ENCODE data around the gene AATF.

The AATF gene

GRCh38 chr17:37084372-37084771, 135.6 kb downstream of the AATF start:
- DNase-seq, result no peak

- no peak for DNase-seq
Measured at GRCh38 chr17:37086334-37086733, 137.6 kb downstream of the AATF start.

DNA sequence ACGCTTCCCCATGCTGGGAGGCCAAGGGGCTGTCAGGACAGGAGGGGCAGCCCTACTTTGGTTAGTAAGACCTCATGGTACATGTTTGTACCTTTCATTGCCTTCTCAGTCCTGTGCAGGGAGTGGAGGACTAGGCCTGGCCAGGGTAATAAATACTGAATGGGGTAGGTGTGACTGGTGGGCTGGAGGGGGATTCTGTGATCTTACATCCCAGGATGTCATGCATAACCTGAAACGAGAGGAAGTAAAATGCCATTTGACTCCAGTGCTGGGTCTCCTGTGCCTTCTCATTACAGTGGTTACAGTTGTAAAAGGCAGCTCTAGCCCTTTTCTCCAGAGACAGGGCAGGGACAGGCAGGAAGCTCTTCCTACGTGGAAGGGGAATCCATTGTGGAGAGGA, 138.2 kb downstream of the AATF start:
- DNase-seq, result no peak

DNA sequence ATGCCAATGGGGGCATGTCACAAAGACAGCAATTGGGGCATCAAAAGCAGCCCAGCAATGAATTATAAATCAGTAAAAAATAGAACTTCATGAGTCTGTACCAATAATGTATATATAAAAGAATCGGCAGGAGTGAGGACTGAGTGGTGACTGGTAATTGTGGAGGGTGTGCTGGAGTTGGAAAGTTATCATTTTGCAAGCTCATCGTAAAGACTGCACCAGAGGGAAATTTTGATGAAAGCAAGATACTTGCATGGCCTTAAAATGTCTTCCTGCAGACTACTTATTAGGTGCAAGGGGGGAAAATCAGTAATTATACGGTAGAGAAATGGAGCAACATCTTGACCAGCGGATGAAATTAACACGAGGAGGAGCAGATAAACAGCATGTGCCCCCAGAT, 138.9 kb downstream of the AATF start:
- no peak for DNase-seq

DNA sequence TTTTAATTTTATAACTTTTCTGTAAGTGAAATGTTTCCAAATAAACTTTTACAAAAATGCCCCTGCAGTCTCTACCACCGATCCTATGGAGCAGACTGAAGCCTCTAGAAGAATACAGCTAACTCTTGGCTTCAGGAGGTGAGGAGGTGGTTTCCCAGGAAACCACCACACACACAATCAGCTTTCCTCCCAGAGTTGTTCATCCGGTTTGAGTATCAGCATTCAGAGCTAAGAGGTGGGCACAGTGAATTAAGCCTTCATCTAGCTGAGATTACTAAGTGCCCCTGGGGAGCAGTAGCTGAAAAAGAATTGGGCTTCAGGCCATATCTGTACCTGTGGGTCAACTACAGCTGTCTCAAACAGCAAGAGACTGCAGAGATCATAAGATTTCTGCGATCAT, 139.7 kb downstream of the AATF start:
- no peak for DNase-seq

DNA sequence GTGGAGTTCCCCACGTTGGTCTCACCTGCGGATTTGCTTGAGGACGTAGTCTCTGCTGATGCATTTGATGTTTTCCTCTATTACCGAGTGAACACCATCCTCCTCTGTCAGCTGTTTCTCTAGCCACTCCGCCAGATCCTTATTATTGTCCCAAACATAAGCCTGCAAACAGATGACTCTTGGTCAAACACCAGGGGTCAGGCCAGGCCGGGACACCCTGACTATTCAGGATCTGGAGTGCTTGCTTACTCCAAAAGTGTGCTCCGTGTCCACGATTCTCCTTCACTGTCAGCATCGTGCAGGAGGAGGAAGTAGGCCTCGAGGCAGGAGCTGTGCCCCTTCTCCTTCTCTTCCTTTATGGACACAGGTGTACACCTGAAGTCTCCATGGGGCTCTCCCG, 140.2 kb downstream of the AATF start:
- DNase-seq, result no peak

DNA sequence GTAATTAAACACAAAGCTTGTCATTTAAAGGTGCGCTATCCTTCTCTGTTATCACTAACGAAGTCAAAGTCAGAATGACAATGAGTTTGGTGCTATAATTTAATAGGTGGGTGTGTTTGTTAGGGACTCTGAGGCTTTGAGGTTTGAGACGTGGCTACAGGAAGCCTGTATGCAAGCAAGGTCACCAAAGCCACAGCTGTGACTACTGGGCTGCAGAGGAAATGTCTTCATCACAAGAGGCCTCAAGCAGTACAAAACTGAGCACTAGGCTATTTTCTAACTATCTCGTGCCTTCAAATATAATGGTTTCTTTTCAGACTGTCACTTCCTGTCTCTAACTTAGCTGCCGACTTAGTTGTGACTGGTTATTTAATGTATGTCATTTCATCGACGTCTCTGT, 141.2 kb downstream of the AATF start:
- DNase-seq, result no peak

GRCh38 chr17:37090941-37091340, 142.2 kb downstream of the AATF start:
- DNase-seq, result no peak

DNA sequence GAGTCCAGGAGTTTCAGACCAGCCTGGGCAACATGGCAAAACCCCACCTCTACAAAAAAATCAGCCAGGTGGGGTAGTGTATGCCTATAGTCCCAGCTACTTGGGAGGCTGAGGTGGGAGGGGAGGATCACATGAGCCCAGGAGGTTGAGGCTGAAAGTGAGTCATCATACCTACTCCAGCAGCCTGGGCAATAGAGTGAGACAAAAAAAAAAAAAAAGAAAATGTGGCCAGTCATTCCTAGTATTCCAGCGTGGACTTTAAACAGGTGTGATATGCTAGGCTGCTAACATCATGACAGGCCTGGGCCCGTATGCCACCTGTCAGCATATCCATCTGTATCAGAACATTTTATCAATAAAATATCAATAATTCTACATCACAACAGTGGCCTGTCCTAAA, 143.3 kb downstream of the AATF start:
- DNase-seq, result peak; percentile 38

DNA sequence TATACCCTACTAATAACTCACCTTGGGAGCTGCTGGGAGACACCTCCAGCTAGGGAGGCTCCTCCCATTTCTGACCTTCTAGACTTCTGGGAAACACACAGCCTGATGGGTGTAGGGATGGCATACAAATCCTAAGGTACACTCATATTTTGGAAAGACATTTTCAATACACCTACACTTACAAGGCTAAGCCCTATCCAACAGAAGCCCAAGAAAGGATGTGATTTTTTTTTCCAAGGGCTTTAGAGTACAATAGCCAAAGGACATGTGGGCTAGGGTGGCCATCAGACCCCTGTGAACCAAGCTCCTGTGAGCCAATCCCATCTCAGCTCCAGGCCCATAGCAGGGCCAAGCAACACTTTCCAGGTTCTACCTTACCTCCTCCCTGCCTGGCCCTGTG, 143.9 kb downstream of the AATF start:
- DNase-seq, result no peak

- DNase-seq, result no peak
Measured at GRCh38 chr17:37094391-37094790, 145.6 kb downstream of the AATF start.

DNA sequence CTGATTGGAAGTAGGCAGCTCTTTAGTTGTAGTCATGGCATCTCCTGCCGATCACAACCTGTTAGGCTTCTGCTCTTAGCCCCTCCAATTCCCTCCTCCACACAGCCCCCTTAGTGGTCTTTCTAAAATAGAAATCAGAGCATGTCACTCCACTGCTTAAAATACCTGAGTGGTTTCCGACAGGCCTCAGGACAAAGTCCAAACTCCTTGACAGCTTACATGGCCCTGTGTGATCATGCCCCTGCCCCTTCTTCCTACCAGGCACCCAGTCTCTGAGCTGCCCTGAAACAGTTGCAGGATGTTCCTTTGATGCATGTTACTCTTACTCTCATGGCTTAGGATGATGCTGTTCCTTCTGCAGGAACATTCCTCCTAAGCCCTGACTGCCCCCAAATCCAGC, 147.3 kb downstream of the AATF start:
- DNase-seq, result no peak

GRCh38 chr17:37097154-37097553, 148.4 kb downstream of the AATF start:
- no peak for DNase-seq

DNA sequence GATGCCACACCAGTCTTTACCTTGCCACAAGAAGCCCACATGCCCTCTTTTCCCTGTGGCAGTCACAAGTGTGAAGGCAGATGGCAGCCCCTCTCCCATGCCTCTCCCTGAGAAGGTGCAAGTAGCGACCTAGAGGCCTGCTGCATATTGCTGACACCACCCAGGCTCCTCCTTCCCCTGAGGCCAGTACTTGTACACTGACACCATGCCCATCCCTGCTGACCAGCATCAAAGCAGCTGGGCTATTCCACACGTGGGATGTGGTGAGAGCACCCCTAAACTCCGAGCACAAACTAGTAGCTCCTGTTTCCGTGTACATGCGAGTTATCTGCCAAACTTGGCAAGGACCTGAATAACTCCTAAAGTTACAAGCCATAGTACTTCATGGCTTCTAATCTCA, 149.4 kb downstream of the AATF start:
- DNase-seq, result no peak

DNA sequence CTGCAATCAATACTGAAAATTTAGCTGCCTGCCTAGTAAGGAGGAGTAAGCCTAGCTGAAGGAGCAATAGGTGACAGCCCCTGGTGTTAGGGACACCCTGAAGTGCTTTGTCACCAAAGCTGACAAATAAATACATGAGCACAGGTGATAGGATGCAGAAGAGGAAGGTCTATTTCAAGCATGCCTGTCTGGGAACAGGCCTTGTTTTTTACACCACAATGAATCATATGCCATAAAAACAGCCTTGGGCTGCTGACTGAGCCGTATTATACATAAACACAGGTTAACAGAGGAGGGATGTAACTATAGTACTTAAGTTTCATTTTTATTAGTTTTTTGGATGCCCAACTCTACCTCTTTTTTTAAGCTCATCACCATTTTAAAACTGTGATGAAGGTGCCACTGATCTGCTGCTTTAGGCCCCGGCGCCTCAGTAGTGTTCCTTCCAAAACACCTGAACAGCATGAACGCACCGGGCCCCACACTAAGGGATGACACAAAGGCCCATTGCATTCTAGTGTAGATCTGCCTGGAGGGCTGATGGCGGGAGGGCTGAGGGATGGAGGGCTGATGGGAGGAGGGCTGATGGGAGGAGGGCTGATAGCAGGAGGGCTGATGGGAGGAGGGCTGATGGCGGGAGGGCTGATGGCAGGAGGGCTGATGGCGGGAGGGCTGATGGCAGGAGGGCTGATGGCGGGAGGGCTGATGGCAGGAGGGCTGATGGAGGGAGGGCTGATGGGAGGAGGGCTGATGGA, 150.3 kb downstream of the AATF start:
- no peak for DNase-seq

GRCh38 chr17:37100231-37100630, 151.5 kb downstream of the AATF start:
- no peak for DNase-seq

- no peak for DNase-seq
Measured at GRCh38 chr17:37101306-37101705, 152.6 kb downstream of the AATF start.

- DNase-seq, result no peak
Measured at GRCh38 chr17:37103231-37103630, 154.5 kb downstream of the AATF start.

DNA sequence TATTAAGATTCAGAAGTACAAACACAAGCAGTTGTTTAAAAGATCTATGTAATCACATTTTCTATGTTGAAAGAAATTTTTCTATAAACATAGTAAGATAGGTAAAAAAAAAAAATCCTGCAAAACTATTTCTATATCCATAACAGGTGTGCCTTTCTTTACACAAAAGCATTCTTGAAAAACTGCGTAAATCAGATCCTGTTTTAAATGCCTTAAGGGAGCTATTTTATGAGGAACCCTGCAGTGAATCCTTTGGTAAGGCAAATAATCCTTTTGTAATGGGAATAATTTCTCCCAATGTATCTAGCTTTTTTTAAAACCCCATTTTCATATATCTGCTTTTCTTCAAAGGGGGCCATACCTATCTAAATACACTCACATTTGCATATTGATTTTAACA, 157.3 kb downstream of the AATF start:
- no peak for DNase-seq
